ENCODE data around the gene ADAM10.
"Not testable (repeated sequence)": the region's sequence is repeated elsewhere in the genome, so short reads cannot be mapped to it uniquely, and the experiment has no call there.

ADAM10 gene

GRCh38 chr15:58671186-58671585 is 78.3 kb downstream of the ADAM10 start:
- DNase-seq = no peak

GRCh38 chr15:58669108-58669507 is 80.4 kb downstream of the ADAM10 start:
- DNase-seq = no peak

- DNase-seq = no peak
Observed at GRCh38 chr15:58666957-58667356, 82.5 kb downstream of the ADAM10 start.

DNA sequence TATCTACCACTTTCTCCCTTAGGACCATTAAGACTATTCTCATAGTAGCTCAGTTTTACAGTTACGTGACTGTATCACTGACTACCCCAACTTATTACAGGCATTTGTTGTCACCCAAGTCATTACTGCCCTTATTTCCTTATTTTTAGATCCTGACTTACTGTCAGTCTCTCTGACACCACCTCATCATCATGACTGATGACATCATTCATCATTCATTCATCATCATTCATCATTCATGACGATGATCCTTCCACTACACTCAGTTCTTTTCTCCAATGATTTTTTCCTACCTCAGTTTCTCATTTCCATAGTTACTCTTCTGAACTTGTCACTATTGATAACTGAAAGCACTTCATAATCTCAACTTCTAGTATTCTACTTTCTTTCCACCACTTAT is 83.8 kb downstream of the ADAM10 start:
- no peak for DNase-seq

- DNase-seq = peak in 1 of 5 experiments; percentile 67
Observed at GRCh38 chr15:58650102-58650501, 99.4 kb downstream of the ADAM10 start.

GRCh38 chr15:58649175-58649574 is 100.3 kb downstream of the ADAM10 start:
- DNase-seq = no peak

GRCh38 chr15:58643996-58644395 is 105.5 kb downstream of the ADAM10 start:
- DNase-seq = no peak

DNA sequence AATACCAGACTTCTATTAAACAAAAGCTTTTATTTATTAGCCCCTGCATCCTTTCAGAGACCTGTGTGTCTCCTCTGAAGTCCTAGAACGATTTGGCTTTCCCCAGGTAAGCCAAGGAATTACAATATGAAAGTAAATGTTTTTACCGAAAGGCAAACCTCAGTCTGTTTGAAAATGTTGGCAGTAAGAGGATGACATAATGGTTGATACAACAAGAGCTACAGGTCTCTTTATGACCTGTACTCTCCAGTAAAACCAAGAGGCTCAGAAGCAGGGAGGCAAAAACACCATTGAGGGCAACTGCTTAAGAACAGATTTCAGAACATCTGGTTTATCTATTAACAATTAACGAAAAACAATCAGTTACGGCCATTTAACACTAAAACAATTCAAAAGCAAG is 107.8 kb downstream of the ADAM10 start:
- DNase-seq = no peak

GRCh38 chr15:58639992-58640391 is 109.5 kb downstream of the ADAM10 start:
- no peak for DNase-seq

- DNase-seq = no peak
Observed at GRCh38 chr15:58639002-58639756, 110.3 kb downstream of the ADAM10 start.

DNA sequence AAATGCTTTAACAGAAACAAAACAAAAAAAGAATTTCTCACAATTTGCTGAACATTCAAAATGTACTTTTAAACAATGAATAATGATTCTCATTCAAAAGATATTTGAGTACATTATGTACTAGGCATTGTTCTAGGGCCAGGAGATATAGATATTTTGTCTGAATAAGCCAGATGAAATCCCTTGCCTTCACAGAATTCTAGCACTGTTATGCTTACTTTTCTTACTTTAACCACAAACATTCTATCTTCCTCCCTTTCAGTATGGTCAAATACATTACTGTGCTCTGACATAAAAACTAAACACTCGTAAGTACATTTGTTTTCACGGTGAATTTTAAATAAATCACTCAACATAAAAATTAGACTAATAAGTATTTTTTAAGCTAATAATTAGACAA is 116.7 kb downstream of the ADAM10 start:
- no peak for DNase-seq

DNA sequence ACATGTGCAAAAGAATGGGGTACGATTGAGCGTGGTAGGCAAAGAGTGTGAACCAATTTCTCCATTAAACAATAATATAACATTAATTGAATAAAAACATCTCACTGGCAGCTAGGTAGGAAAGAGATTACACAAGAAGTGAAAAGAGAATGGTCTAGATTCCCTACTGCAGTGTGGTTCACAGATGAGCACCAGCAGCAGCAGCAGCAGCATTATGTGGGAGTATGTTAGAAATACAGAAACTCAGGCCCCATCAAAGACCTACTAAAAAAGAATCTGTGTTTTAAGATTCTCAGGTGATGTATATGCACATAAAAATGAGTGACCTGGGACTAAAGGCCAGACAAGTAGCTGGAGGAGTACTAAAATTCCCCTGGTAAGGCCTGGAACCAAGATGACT is 118.2 kb downstream of the ADAM10 start:
- no peak for DNase-seq

DNA sequence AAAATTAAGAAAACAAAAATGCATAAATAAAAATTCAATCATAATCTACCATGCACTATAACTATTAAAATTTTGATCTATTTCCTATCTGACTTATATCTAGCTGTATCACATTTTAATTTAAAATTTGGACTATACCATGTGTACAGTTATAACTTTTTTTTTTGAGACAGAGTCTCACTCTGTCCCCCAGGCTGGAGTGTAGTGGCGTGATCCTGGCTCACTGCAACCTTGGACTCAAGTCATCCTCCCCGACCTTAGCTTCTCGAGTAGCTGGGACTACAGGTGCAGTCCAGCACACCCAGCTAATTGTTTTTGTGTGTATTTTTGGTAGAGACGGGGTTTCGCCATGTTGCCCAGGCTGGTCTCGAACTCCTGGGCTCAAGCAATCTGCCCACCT is 119.9 kb downstream of the ADAM10 start:
- DNase-seq = no peak

GRCh38 chr15:58628206-58628947 is 121.1 kb downstream of the ADAM10 start:
- DNase-seq = peak in 1 of 5 experiments; percentile 16

GRCh38 chr15:58627701-58628100 is 121.8 kb downstream of the ADAM10 start:
- peak in 1 of 5 experiments; percentile 28 for DNase-seq

GRCh38 chr15:58627046-58627445 is 122.5 kb downstream of the ADAM10 start:
- peak in 1 of 5 experiments; percentile 20 for DNase-seq

GRCh38 chr15:58626378-58626777 is 123.1 kb downstream of the ADAM10 start:
- DNase-seq = no peak

DNA sequence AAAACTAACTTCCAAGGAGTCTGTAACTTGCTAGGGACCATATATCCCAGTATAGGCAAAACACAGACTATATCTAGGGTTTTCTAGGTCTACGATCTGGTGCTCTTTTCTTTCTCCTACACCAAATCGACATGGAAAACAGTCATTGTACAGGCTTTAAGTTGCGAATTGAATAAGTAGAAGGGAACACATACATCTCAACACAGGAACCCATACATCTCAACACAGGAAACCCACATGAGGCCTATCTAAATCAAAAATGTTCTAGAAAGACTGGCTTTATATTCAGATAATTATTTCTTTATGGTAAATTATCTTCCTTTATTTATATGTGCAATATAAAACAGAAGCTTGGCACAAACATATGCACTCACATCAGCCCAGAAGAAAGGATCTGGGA is 126.6 kb downstream of the ADAM10 start:
- no peak for DNase-seq

DNA sequence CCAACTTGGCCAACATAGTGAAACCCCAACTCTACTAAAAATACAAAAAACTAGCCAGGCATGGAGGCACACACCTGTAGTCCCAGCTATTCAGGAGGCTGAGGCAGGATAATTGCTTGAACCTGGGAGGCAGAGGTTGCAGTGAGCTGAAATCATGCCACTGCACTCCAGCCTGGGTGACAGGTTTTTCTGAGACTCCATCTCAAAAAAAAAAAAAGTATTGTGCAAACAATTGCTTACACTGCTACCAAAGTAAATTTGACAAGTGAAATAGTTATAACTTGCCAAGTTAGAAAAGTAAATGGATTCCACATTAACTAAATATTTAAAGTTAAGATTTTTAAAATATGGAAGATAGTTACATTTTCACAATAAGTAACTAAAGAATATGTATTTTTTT is 129.2 kb downstream of the ADAM10 start:
- DNase-seq = not testable (repeated sequence)

DNA sequence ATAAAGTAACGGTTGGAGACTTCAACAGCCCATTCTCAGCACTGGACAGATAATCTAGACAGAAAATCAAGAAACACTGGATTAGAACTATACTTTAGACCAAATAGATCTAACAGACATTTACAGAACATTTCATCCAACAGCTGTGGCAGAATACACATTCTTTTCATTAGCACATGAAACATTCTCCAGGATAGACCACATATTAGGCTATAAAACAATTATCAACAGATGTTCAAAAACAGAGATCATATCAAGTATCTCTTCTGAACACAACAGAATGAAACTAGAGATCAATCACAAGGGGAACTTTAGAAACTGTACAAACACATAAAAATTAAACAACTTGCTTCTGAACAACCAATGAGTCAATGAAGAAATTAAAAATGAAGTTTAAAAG is 133.3 kb downstream of the ADAM10 start:
- DNase-seq = no peak

DNA sequence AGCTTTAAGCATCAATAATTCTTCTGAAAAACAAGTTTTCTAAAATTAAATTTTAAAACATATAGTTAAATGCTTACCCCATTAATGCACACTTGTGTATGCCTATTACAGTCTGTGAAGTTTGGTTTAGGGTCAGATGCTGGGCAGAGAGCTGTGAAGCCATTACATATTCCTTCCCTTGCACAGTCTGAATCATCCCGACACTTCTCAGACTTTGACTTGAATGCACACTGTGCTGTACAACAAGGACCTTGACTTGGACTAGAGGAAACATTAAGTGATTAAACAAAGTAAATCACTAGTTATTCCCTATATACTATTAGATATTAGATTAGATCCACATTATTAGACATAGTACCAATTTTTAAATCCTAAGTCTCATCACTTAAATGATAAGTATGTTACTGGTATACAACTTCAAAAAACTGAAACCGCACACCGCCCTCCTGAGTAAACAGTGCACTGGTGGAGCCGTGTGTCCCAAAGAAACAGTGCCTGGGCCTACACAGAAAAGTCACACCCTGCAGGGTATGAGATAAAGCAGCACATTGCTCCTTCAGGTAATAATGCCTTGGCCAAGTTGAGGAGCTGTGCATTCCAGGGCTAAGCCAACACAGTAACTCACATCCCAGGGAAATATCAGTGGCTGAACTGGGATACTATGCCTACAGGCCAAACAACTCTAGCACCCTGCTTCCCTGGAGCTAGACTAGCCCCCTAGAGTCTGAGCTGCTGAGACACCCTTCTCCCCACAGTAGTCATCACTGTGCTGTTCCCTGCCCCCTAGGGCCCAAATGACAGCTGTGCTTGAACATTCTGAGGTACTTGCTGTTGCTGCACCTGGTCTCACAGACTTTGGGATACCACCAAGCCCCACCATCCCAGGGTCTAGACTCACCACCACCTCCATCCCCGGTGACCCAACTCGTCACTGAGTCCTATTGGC is 137.5 kb downstream of the ADAM10 start:
- DNase-seq = no peak

GRCh38 chr15:58608711-58609110 is 140.8 kb downstream of the ADAM10 start:
- no peak for DNase-seq

GRCh38 chr15:58608129-58608590 is 141.3 kb downstream of the ADAM10 start:
- DNase-seq = peak in 2 of 5 experiments; percentile 41 to 59
